GM23338 (cell line): ENCODE results near the gene NUTM2F.
"Not testable (repeated sequence)": the region's sequence is repeated elsewhere in the genome, so short reads cannot be mapped to it uniquely, and the experiment has no call there.

Experiments
- POLR2AphosphoS5 ChIP-seq: IDR thresholded peaks from 2 replicates; pipeline ENCODE4 v1.6.1; 2016; ENCODE audit warnings: antibody characterized with exemption, low read depth
- TF ChIP-seq, protein P1 (sequence below), 2 experiments: fragments of 200-600 bp in 1 of 2; sonication (generic) in 1 of 2; conservative IDR thresholded peaks; 2 replicates each; pipeline versions ENCODE4 v1.5.1 to v1.6.1; 2016 to 2017; ENCODE audit warnings: antibody characterized with exemption in 2 of 2, low read depth in 2 of 2, mild to moderate bottlenecking in 2 of 2, moderate library complexity in 1 of 2

DNA sequence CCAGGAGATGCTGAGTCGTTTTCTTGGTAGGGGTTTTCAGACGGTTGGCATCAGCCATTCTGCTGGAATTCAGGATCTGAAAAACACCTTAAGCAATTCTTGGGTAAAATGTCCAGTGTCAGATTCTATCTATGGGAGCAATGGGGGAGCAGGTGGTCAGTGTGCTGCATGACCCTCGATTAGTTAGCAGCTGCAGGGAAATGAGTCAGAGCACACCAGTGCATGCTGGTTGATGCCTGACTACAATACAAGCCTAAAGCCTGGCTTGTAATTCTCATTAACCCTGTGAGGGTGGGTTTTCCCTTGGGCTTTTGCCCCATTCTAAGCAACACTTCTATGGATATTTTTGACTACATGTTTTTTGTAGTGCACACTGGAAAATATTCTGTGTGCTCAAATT lies 20.3 kb upstream of the NUTM2F start:
- TF ChIP-seq POLR2AphosphoS5, result not testable (repeated sequence)
- TF ChIP-seq, protein P1, sequence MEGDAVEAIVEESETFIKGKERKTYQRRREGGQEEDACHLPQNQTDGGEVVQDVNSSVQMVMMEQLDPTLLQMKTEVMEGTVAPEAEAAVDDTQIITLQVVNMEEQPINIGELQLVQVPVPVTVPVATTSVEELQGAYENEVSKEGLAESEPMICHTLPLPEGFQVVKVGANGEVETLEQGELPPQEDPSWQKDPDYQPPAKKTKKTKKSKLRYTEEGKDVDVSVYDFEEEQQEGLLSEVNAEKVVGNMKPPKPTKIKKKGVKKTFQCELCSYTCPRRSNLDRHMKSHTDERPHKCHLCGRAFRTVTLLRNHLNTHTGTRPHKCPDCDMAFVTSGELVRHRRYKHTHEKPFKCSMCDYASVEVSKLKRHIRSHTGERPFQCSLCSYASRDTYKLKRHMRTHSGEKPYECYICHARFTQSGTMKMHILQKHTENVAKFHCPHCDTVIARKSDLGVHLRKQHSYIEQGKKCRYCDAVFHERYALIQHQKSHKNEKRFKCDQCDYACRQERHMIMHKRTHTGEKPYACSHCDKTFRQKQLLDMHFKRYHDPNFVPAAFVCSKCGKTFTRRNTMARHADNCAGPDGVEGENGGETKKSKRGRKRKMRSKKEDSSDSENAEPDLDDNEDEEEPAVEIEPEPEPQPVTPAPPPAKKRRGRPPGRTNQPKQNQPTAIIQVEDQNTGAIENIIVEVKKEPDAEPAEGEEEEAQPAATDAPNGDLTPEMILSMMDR (conservative IDR thresholded peaks at IDR 0.05; ENCODE audit: low read depth in 2 of 2), result not testable (repeated sequence)
